HG03432 (cell line): ENCODE data around the gene ZNF746.

Experiments used
- ATAC-seq: cut with Tn5 transposase; IDR thresholded peaks from one replicate; pipeline ENCODE4 v1.9.1; 2021; ENCODE audit warnings: mild to moderate bottlenecking, moderate library complexity; ENCODE audit not compliant: unreplicated experiment

The ZNF746 gene

GRCh38 chr7:149427893-149428292, 69.7 kb downstream of the ZNF746 start:
- ATAC-seq, result no peak

DNA sequence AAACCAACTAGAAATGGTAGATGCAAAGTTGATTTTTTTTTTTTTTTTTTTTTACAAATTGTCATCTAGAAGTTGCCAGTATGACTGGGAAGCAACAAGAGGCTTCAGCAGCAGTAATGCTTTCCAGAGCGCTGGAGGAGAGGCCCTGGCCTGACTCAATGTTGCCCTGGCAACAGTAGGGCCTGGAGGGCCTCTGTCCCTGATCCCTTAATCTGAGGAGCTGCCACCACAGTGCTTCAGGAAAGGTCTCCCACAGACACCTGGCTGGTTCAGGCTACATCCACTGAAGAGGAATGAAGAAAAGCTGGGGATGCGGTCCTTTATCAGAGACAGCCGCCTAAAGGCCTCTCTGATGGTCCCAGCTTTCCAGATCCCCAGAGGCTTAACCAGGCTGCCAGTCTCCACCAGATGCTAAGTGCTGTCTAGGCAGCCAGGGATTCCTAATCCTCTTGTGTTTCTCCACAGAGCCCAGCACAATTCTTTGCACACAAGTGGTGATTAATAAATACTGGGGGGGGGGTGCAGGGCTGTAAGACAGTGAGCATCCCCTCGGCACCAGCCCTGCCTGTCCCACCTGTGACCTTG, 70.4 kb downstream of the ZNF746 start:
- ATAC-seq, result no peak

DNA sequence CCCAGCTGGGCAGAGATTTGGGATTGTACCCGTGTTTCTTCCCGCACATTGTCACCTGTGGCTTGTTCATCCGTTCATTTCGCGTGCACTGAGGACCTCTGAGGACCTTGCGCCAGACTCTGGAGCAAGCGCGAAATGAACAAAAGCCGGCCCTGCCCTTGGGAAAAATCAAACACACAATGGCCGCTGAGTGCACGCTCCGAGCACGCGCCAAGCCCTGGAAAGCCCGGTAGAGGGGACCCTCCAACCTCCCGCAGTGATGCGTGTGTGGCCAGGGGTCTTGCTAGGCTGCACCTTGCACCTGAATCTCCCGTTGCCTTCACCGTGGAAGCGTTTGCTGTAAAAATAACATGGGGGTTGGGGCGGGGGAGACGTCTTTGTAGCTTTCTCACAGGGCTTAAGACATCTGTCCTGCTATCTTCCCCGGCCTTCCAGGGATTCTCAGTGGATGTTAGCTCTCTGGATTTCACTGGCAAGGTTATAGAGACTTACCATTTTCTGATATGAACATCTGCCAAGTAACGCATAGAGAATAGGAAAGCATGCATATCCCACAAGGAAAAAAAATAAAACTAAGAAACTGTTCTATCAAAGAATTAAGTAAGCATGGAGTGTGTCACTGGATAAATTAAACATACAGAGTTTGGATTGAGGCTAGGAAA, 74.0 kb downstream of the ZNF746 start:
- ATAC-seq, result no peak

- no peak for ATAC-seq
These were observed 74.7 kb downstream of the ZNF746 start for GRCh38 chr7:149422914-149423301.
